ENCODE measurements around the gene MIPOL1. TPM values are rescaled to one million over a fixed set of nuclear protein-coding genes. Genes with fewer than 3 reads are reported as not detected.

The MIPOL1 gene
- total and polyA plus RNA-seq, 2 of the 13 experiments (the other 11 are each of a cell fraction or from before 2014, with no cell fraction given) = 8.6 to 34.2 TPM

DNA sequence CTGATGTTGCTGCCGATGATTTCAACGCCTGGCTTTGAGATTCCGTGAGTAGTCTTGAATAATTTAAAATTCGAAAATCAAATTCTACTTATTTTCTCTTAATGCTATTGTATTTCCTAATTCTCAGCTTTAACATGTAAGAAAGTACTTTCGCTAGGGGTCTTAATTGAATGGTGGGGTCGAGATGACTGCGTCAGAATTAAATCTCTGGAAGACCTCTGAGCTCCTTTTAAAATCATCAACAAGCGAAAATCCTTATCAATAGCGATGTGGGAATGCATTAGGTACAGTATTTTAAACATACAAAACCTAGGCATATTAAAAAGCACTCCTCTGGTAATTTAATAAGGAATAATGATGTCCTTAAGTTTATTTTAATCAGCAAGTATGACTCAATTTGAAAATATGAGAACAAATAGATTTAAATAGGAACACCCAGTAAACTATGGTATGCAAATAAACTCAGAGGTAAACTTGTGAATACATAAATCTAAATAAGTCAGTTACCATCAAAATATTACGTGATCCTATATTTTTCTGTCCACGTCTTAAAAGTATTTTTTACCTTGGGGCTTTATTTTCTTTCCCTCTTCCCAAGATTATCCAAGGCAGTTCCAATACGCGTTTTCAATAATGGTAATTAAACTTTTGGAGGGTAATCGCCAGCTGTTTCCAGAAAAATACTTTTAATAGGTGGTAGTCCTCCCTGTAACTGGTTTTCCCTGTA, 395.9 kb downstream of the MIPOL1 start (continued):
- TF ChIP-seq RARA (CRISPR knock-in tag; IDR thresholded peaks at IDR 0.05) (no peak), RBFOX2 (IDR thresholded peaks at IDR 0.05; ENCODE audit: low read depth, low read length) (0 out of 2 replicates have a peak, but pooled peaks have one; percentile 30)

DNA sequence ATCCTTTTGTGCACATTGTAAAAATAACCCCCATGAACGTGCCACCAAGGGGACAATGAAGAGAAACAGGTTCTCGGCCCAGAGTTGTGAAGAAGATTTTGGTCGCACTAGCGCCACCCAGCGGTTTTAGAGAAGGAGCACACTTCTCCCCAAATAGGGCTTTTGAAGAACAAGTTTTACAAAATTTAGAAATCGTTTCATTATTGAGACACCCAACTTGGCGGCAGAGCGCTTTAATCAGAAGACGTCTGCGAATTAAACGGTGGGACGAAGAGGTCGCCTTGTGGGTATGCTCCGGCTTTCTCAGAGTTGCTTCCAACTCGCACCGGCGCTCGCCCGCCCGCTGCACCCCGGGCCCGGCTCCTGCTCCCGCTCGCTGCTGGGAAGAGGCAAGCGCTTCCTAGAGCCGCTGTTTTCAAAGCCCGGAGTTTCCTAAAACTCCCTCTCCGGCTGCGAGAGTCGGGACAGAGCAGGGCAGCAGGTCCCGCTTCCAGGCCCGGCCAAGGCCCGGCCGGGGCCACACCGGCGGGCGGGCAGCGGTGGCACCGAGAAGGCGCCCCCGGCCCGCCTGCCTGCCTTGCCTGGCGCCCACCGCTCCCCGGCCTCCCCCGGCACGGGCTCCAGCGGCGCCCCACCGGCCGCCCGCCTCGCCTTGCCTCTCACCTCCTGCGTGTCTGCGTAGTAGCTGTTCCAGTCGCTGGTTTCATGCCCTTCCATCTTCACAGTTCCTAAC, 396.7 kb downstream of the MIPOL1 start:
- peaks cover 43% of the 10 kb centered on the region for H3K4me1 ChIP-seq (ENCODE audit: insufficient read depth, low read length)
- in situ Hi-C loops (cut with HindIII; ENCODE audit: extremely low pct_ligation_motif_present, low pct_unique_long_range_greater_than_20kb) (loop anchor here (5.0 kb wide), 1 partner anchor 342 kb away; no protein-coding TSS in a partner anchor), intact Hi-C loops (cut with micrococcal nuclease; ENCODE audit: unreplicated experiment) (loop anchor here (1.0 to 5.0 kb wide), 10 partner anchors 29 to 348 kb away; no protein-coding TSS in a partner anchor)
- H3K27me3 ChIP-seq (ENCODE audit: control insufficient read depth in 1 of 2, insufficient read depth in 2 of 2, low read length in 2 of 2) = no peaks in the 10 kb centered on the region; a peak in 1 of 5 replicates
- peaks cover 75% of the 10 kb centered on the region for H3K79me2 ChIP-seq (ENCODE audit: insufficient read depth, low read length)
- ChIA-PET POLR2A (interaction anchor here (0.8 to 3.3 kb wide), 32 partner anchors 7 to 1769 kb away, joined by 3 to 48 read pairs (median 8); partner anchors contain the start of genes BRMS1L, MIPOL1 and SEC23A), CTCF (ENCODE audit: low intra/inter-chr PET ratio, low total read pairs) (interaction anchor here (0.8 to 3.3 kb wide), 8 partner anchors 9 to 364 kb away, joined by 3 to 51 read pairs (median 7); no protein-coding TSS in a partner anchor)
- peaks cover 13 to 14% of the 10 kb centered on the region in 2 experiments for H3K36me3 ChIP-seq (replicated peaks in 1 of 2; ENCODE audit: control insufficient read depth in 1 of 2, insufficient read depth in 2 of 2, low read length in 2 of 2)
- DNase-seq (ENCODE audit: low spot score) (peak; percentile 99), FAIRE-seq (peak; percentile 92), ATAC-seq (peak; percentile 19)
- peak overlapping the region; percentile 96 for H3K27ac ChIP-seq (ENCODE audit: extremely low read length, insufficient read depth, low read length)
- no TSS peak for BruUV-seq (replicated peaks)
- no peaks in the 10 kb centered on the region for H4K20me1 ChIP-seq (ENCODE audit: insufficient read depth, low read length)
- no peaks in the 10 kb centered on the region for H3K9me3 ChIP-seq (ENCODE audit: low read length)
- 2% methylated on average over 54 of the region's 56 CpGs for WGBS (ENCODE audit: low lambda C conversion rate)
- H3K4me2 ChIP-seq (ENCODE audit: low read depth, low read length) = peak overlapping the region; percentile 70
- H3K9ac ChIP-seq (ENCODE audit: insufficient read depth, low read depth, low read length) = peak overlapping the region; percentile 94
- peak overlapping the region; percentile 1 for H2AFZ ChIP-seq (ENCODE audit: low read length)
- H3K4me3 ChIP-seq (replicated peaks in 1 of 3; ENCODE audit: insufficient read depth in 1 of 3, low read depth in 2 of 3, low read length in 3 of 3) = peak overlapping the region; percentile 87 to 96 (median 95)
- peak; percentile 20 for TF ChIP-seq ETV5 (CRISPR knock-in tag; IDR thresholded peaks at IDR 0.05; ENCODE audit: borderline replicate concordance)
- TF ChIP-seq ZNF678 (CRISPR knock-in tag; IDR thresholded peaks at IDR 0.05) = peak; percentile 30; the same call in 1 of the 2 replicates
- TF ChIP-seq STAT5B (CRISPR knock-in tag; IDR thresholded peaks at IDR 0.05) = no peak
- TF ChIP-seq PRMT3 (CRISPR knock-in tag; IDR thresholded peaks at IDR 0.05; ENCODE audit: borderline replicate concordance, low read depth) = peak; percentile 84; the same call in 1 of the 2 replicates
- TF ChIP-seq ZNF430 (CRISPR knock-in tag; IDR thresholded peaks at IDR 0.05) = peak; percentile 49; the same call in 1 of the 2 replicates
- no peak for TF ChIP-seq ZFP36L2 (CRISPR knock-in tag; IDR thresholded peaks at IDR 0.05)
- TF ChIP-seq MTF1 (CRISPR knock-in tag; IDR thresholded peaks at IDR 0.05) = peak; percentile 69; the same call in 1 of the 2 replicates
- TF ChIP-seq ZNF709 (CRISPR knock-in tag; IDR thresholded peaks at IDR 0.05) = peak; percentile 83; the same call in 1 of the 2 replicates
- TF ChIP-seq ZNF44 (CRISPR knock-in tag; IDR thresholded peaks at IDR 0.05) = peak; percentile 89; the same call in 1 of the 2 replicates
- TF ChIP-seq MED1 (CRISPR knock-in tag; IDR thresholded peaks at IDR 0.05) = peak; percentile 77
- no peak; the same call in 1 of the 2 replicates for TF ChIP-seq ZNF451 (CRISPR knock-in tag; IDR thresholded peaks at IDR 0.05)
- no peak for TF ChIP-seq ZZZ3 (CRISPR knock-in tag; IDR thresholded peaks at IDR 0.05; ENCODE audit: borderline replicate concordance)
- no peak for TF ChIP-seq HNRNPH1 (optimal IDR thresholded peaks at IDR 0.05; ENCODE audit: low read depth, low read length)
- no peak for TF ChIP-seq ZNF879 (CRISPR knock-in tag; IDR thresholded peaks at IDR 0.05)
- no peak for TF ChIP-seq ZNF432 (CRISPR knock-in tag; IDR thresholded peaks at IDR 0.05; ENCODE audit: borderline replicate concordance)
- no peak for TF ChIP-seq ZC3H4 (CRISPR knock-in tag; IDR thresholded peaks at IDR 0.05; ENCODE audit: borderline replicate concordance)
- TF ChIP-seq, protein P1, sequence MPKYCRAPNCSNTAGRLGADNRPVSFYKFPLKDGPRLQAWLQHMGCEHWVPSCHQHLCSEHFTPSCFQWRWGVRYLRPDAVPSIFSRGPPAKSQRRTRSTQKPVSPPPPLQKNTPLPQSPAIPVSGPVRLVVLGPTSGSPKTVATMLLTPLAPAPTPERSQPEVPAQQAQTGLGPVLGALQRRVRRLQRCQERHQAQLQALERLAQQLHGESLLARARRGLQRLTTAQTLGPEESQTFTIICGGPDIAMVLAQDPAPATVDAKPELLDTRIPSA (CRISPR knock-in tag; IDR thresholded peaks at IDR 0.05; ENCODE audit: borderline replicate concordance) = no peak
- no peak for TF ChIP-seq NFRKB (IDR thresholded peaks at IDR 0.05)
- no peak for TF ChIP-seq ZNF496 (CRISPR knock-in tag; IDR thresholded peaks at IDR 0.05; ENCODE audit: insufficient replicate concordance)
